Effector CD4-positive, alpha-beta T cell (primary cell): ENCODE data around the gene ARHGAP32.
"Not testable (repeated sequence)": the region's sequence is repeated elsewhere in the genome, so short reads cannot be mapped to it uniquely, and the experiment has no call there.

Source experiments
- DNase-seq: peaks from one replicate; pipeline ENCODE4 v3.0.0-alpha.2; 2020

The ARHGAP32 gene

DNA sequence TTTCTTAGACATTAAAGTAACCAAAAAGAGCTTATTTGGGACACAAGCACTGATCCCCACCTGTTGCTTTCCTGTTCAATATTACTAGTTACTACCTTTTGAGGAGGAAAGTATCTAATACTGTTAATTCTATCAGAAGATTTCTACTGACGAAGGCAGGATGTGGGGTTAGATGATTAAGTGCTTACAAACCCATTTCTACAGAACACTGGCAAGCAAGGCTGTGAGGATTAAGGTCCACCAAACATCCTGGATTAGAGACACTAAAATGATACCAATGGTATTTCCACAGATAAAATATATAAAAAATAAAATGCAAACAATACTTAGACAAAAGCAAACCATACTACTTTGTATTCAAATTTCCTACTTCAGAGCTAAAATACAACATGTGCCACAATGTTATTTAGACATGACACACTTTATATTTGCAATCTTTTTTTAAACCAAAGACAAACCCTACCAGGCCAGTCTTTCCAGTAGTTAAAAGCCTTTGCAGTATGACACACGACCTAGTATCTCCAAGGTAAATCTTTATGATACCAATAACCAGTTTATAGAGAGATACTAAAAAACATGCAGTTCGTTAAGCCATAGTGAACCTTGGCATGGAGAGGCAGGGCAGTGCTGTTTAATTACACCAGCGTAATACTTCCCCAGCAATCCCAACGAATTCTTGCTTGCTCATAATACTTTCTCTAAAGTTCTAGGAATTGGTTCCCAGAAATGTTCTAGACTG, 178.2 kb downstream of the ARHGAP32 start:
- DNase-seq: no peak

DNA sequence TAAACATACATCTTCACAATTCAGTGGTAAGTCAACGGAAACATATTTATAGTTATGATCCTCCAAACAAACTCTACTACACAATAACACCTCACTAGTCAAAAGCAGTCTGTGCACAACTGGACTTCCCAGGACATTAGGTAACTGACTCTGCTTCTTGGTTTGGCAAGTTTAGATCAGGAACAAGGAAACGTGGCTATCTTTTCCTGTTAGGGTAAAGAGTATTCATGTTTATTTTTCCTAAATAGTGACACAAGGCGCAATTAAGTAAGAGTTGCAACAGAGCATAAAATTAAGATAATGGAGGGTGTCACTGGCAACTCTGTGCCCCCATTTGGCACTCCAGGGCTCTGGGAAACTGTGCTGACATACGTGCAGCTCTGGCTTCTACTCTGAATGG, 179.2 kb downstream of the ARHGAP32 start:
- no peak for DNase-seq

DNA sequence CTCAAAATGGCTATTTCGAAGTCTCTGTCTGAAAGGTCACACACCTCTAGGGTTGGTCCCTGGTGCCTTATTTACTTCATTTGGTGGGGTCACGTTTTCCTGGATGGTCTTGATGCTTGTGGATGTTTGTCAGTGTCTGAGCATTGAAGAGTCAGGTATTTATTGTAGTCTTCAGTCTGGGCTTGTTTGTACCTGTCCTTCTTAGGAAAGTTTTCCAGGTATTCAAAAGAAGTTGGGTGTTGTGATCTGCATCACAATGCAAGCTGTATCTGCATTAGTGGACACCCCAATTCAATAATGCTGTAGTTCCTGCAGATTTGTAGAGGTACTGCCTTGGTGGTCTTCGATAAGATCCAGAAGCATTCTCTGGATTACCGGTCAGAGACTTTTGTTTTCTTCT, 186.0 kb downstream of the ARHGAP32 start:
- DNase-seq: no peak

DNA sequence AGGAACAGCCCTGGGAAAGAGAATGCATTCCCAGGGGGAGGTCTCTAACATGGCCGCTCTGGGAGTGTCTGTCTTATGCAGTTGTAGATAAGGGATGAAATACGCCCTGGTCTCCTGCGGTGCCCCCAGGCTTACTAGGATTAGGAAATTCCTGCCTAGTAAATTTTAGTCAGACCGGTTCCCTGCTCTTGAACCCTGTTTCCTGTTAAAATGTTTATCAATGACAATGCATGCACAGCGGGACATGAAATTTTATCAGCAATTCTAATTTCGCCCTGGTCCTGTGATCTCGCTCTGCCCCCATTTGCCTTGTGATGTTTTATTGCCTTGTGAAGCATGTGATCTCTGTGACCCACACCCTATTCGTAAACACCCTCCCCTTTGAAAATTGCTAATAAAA, 193.0 kb downstream of the ARHGAP32 start:
- not testable (repeated sequence) for DNase-seq

DNA sequence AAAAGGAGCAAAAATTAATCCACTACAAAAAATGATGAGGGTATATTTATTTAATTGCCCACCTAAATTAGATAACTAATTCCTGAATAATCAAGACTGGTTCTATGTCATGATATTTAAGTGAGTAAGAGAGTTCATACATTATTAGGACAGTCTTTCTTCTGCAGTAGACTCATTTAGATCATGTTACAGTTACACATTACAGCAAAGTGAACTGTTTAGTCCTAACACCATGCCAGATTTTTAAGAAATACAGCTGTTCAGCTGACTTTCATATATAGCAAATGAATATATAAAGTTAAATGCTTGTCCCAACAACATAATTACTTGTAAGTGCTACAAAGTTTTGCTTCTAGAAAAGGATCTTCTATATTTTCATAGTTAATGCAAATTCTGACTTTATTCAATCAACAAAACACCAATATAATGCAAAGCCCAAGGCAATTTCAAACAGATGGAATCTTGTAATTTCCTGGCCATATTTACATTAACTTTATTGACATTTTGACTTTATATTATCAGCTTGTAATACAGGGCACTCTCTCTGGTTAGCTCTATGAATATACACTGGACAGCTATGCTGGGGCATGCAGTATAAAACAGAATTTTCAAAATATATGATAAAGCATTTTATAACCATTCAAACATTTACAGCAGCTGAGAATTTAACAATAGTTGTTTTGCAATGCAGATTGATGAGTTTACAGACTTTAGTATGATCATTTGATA, 203.7 kb downstream of the ARHGAP32 start:
- DNase-seq: no peak

DNA sequence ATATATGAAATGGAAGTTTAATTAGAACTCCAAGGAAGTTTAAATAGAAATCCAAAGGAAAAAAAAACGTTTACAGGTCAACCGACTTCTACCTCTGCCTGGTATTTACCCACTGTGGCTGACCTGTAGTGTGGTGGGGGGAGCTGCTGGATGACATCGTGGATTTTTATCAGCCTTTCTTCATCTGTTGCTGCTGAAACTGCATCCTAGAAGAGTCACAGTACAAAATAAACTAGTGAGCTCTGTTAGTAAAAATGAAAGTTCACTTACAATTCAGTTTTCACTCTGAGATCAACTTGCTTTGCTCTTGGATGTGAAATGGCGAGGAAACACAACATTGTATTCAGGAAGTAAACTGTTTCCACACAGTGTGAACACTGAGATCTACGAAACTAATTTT, 206.2 kb downstream of the ARHGAP32 start:
- DNase-seq: no peak

DNA sequence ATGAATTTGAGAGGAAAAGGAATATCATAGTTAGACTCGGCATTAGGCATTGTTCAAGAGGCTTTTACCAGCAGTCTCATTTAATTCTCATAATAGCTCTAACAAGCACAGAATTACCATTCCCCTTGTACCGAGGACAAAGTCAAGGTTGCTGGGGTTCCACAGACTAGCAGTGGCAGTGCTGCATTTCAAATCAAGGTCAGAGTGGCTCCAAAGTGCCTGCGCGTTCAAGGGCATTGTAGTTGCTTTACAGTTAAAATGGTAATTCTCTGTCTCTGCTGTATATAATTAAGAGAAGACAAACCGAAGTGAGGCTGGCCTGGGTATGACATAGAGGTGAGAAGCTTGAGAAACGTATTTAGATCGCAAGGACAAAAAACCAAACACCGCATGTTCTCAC, 209.1 kb downstream of the ARHGAP32 start:
- DNase-seq: no peak

DNA sequence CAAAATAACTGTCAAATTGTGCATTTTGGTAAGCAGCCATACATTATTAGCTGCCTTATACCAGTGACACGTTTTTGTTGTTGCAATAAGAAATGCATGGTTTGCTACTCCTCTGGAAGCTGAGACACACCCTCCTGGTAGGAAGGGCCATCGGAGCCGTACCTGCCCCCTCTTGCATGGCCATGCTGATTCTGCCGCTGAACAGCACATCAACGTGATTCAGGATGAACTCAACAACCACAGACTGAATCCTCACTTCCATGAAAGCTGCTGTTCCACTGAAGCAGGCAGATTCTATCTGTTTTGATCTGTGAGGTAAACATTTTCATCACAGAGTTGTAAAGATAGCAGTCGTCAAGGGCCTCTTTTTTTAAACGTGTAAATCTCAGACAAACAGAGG, 210.9 kb downstream of the ARHGAP32 start:
- no peak for DNase-seq

DNA sequence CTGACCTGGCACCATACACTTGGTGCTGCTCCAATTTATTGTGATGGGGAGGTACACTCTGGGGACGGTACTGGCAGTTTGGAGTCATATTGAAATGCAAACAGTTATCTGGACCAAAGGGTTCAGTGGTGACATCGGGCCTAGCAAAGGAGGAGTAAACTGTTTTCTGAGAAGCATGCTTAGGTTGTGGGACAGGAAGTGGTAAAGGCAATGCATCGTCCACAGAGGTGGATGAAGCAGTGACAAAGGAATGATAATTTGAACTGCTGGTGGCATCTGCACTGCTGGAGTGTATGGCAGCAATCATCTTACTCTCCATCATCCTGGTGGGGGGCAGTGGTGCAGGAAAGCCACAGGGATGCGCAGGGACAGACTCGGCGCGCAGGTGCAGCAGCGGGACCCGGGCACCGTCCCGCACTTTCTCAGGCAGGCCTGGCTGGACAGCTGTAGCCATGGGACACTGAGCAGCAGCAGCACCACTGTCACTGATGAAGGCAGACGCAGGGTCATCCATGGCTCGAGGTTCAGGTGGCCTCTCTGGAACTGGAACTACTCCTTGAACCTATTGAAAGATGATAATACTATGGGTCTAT, 221.4 kb downstream of the ARHGAP32 start:
- DNase-seq: no peak

DNA sequence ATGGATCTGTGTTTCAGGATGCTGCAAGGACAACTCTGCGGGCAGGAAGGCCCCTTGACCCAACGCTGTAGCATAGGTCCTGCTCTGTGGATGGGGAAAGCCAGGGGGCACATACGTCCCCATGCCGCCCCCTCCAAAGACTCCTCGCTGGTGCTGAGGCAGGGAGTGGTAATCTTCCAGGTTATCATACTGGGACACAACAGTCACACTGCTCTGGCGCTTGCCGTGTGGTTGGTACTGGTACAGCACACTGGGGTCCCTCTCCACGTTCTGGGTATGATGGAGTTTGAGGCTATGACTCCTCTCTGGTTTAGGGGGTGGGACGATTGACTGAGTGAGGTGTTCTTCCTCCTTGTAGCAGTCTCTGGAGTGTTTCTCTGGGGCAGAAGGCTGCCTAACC, 223.2 kb downstream of the ARHGAP32 start:
- DNase-seq: no peak

DNA sequence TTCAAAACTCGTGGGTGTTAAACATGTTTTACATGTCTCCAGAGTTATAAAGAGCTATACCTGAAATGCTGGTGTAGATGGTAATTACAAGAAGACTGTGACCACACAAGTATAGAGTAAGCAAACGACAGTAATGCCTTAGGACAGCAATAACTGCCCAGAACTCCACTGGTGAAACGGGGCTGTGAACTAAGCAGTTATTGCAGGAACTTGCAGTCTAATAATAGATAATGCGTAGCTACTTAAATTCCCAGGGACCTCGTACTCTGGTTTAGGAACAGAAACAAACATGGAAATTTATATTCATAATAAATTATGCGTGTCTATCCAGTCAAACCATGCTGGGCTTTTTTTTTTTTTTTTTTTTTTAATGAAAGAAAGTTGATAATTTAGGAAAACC, 224.5 kb downstream of the ARHGAP32 start:
- no peak for DNase-seq

DNA sequence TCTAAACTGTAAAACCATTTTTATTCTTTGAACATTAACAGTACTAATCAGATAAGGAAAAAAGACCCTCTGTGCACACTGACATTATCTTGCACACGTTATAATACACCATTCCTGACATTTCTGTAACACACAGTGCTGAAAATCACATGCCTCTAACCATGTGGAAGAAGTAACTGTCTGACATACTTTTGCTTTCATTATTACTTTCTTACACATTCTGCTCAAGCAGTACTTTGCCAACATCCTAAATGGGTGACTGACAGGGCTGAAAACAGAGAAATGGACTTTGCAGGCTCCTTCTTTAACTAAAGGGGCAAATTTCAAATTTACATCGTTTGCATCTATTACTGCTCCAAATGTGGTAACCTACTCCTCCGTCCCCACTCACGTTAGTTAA, 226.6 kb downstream of the ARHGAP32 start:
- DNase-seq: no peak

DNA sequence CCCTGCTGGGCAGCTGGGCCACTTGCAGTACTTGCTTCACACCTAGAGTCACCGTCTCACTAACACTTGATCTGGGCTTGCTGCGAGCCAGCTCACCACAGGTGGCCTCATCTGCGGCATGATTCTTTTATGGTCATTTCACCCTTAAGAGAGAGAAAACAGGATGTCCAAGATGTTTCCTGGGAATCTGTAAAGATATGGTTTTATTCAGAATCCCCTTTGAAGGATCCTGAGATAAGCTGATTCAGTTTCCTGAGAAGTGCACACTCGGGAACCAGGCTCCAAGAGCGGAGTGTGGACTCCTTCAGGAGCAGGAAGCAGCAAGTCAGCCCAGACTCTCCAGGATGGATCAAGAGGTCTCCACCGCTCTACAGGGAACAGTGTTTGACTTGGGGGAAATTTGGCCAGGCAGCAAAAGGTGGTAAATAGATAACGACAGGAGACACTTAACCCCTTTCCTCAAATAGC, 227.6 kb downstream of the ARHGAP32 start:
- DNase-seq: no peak

DNA sequence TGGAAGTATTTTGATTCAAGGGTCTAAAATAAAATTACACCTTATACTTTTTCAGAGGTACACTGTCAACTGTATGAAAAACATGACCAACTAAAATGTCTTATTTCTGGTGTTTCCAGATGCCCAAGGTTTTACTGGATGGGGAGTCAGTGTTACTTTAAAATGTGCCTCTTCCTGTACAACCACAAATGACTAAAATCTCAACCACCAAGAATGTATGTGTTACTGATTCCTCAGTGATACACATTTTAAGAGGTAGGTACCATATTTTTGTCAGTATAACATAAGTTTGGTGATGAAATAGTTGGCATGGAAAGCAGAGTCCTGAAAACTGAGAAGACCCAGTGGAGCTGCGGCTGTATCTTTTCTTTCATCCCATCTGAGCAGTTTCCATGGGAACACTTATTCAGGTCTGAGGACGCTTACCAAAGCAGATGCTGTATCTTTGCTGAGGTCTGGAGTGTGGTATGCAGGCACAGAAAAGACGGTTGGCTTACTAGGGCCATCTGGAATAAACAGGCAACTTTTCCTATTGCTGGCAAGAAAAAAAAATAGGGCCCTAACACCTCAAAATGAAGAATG, 228.3 kb downstream of the ARHGAP32 start:
- no peak for DNase-seq

DNA sequence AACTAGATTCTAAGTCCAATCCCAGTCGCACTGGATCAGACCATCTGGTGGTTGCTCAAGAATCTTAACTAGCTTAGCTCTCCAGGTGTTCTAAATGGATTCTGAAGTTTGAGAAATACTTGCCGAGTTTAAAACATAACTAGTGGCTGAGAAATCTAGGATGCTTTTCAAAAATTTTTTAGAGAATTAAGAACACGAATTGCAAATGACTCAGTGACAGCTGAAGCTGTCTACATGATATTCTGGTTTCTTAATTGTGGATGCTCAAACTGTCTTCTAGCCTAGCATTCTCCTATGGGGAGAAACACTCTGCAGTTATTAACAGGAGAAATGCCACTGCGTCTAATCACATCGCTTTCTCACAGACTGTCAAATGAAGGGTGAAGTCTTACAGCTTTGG, 229.2 kb downstream of the ARHGAP32 start:
- no peak for DNase-seq

DNA sequence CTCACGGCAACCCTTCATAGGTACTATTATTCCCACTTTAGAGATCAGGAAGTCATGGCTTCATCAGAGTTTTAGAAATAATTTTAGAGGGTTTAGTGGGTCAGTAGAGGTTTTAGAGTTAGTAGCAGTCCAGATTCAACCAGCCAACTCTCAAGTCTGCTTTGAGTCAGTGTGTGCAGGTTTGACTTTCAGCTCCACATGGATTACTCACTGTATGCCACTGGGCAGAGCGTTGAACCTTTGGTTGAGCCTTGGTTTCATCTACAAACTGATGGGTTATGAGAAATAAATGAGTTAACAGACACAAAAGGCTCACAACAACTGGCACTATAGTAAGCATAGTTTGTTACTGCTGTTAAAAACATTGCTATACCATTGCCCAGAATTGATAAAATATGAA, 230.5 kb downstream of the ARHGAP32 start:
- no peak for DNase-seq

DNA sequence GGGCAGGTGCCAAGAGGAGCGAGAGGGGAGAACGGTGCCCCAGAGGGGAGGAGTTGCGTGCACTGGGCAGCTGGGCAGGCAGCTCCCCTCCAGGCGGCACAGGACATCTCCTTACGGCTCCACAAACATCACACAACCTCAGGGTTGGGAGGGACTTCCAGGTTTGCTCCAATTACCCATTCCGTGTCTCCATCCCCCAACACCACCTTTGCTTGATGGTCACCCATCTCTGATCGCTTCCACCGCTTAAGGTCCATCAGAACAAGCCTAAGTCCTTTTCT, 235.0 kb downstream of the ARHGAP32 start:
- no peak for DNase-seq

DNA sequence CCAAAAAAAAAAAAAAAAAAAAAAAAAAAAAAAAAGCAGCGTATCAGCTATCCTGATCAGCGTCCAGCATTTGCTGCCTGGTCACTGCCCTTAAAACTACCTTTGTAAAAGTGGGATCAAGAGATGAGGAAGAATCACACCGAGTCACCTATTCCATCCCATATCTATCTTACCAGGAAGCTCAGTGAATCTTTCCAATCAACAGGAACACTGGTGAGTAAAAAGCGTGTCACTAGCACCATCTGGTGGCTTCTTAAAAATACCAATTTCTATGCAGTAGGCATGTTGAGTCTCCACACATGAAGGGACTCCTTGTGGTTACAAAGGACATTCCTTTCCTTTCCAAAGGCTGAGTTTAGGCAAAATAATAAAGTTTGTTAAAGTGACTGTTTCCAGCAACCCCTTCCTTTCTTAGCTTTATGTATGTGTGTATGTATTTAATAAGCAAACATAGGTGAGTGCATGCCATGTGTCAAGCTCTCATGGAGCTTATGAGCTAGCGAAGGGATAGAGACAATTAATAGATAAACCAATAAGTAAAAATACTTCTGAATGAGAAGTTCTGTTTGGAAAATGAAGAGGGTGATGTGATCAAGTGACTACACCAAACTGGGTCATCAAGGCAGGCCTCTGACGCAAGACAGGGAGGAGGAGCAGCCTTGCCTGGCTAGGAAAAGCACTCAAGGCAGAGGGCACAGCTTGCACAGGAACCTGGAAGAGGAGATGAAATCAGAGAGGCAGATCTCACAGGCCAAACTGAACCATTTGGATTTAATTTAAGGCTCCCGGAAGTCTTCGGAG, 235.5 kb downstream of the ARHGAP32 start:
- DNase-seq: no peak

DNA sequence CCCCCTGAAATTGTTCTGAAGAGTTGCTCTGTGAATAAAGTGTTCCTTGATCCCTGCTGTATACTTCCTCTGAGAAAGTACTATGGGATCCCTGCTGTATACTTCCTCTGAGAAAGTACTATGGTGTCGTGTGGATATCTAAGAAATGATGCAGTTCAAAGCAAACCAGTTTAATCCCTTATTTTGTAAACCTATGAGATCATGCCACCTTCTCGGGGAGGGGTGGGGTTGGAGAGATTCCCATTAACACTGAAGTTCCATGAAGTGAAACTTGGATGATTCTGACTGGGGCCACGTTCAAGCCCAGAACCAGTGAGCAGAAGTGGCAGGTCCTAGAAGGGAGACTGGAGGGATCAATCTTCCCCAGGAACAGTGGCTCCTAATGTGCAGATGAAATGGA, 236.5 kb downstream of the ARHGAP32 start:
- no peak for DNase-seq

DNA sequence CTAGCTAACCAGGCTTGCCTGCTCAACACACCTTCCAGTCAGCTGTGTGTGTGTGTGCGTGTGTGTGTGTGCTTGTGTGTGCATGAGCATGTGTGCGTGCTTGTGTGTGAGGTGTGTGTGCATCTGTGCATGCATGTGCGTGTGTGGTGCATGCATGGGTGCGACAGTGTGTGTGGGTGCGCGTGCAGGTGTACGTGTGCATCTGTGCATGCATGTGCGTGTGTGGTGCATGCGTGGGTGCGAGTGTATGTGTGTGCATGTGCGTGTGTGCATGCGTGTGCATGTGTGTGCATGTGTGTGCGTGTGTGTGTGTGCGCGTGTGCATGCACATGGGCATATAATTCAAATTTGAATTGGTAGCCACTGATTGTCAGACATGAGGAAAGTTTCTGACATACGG, 239.0 kb downstream of the ARHGAP32 start:
- DNase-seq: no peak

DNA sequence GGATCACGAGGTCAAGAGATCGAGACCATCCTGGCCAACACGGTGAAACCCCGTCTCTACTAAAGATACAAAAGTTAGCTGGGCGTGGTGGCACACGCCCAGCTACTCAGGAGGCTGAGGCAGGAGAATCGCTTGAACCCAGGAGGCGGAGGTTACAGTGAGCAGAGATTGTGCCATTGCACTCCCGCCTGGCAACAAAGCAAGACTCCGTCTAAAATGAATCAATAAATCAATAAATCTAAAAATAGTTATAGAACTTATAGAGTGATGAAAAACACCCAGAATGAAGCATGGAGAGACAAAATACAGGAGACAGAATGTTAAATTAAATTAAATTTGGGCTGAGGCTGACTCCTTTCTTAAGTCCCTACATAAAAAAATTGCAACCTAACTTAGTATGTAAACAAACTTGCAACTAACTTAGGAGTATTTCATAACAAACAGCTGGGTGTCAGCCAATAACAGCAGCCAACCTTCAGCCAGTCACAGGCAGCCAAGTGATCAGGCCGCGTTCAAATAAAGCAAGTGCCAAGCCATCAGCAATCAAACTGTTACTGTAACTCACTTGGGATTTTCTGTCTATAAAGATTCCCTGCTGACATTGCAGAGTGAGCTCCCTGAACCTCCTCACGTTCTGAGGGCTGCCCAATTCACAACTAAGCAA, 242.2 kb downstream of the ARHGAP32 start:
- no peak for DNase-seq

DNA sequence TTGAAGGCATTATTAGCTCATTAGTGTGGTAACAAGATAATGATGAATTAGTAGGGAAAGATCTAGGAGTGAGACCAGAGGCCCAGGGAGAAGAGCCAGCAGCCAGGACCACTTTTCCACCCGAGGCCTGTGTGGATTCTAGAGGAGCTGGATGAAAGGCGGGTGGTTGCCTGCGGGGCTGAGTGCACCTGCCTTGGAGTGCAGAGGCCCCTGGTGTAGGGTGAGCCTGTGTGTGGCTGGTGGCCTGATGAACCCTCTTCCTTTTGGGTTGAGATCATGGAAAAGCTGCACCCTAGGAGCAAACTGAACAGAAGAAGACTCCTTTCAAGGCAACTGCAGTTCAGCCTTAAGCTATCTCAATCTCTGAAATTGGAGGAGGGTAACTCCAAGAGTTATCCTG, 243.5 kb downstream of the ARHGAP32 start:
- DNase-seq: no peak

DNA sequence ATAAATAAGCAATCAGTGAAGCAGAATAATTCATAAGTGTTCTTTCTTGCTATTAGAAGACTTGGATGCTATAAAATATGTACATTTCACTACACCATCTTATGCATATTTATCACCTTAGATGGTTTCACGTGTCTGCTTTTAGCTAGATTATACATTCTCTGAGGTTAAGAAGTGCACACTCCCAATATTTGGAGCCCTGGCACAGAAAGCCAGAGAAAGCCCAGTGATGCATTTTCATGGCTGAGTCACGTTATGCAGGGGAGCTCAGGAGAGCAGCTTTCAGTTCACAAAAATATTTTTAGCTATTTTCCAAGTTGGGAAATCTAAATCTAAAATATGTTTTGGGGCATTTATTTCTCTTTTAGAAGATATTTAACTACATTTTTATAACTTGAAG, 244.4 kb downstream of the ARHGAP32 start:
- no peak for DNase-seq
